HFFc6 (cell line): ENCODE data around the gene FBF1. TPM values are rescaled to one million over a fixed set of nuclear protein-coding genes. Genes with fewer than 3 reads are reported as not detected.

Source experiments
- DNase-seq: peaks from one replicate; pipeline ENCODE4 v3.0.0-alpha.2; 2018
- H3K27ac Mint-ChIP-seq: 2 replicates; pipeline ENCODE4 v1.8.0; 2020; ENCODE audit warnings: mild to moderate bottlenecking, mixed read lengths
- H3K27me3 Mint-ChIP-seq: 2 replicates; pipeline ENCODE4 v1.8.0; 2021; ENCODE audit warnings: mild to moderate bottlenecking, moderate library complexity, mixed read lengths; ENCODE audit not compliant: insufficient read depth
- H3K36me3 Mint-ChIP-seq: 2 replicates; pipeline ENCODE4 v1.8.0; 2021; ENCODE audit warnings: low read depth, mixed read lengths
- H3K4me1 Mint-ChIP-seq: 2 replicates; pipeline ENCODE4 v1.8.0; 2020; ENCODE audit warnings: low read depth, mixed read lengths
- H3K4me3 Mint-ChIP-seq: 2 replicates; pipeline ENCODE4 v1.8.0; 2020; ENCODE audit warnings: mild to moderate bottlenecking, moderate library complexity, mixed read lengths
- H3K9me3 Mint-ChIP-seq: 2 replicates; pipeline ENCODE4 v1.8.0; 2020; ENCODE audit warnings: mild to moderate bottlenecking, mixed read lengths
- total RNA-seq, 6 experiments: library from RNA; stranded (reverse); fragmentation: NEBNext Ultra II Directional; extraction: Animal tissue kit (Norgen Biotek cat#: 25700); gene quantifications; 2 replicates in 1 of 6; 3 replicates in 5 of 6; pipeline ENCODE4 v1.2.3, GENCODE V29; 2021
- TF ChIP-seq, protein P1 (sequence below): fragments of 200-600 bp; sonication (generic); IDR thresholded peaks from 2 replicates; pipeline ENCODE4 v1.5.0; 2021; ENCODE audit warnings: antibody characterized with exemption, mild to moderate bottlenecking

Gene FBF1
- total RNA-seq, 6 experiments from 2014 or later, result 5.6 to 10.1 (median 6.3) TPM

DNA sequence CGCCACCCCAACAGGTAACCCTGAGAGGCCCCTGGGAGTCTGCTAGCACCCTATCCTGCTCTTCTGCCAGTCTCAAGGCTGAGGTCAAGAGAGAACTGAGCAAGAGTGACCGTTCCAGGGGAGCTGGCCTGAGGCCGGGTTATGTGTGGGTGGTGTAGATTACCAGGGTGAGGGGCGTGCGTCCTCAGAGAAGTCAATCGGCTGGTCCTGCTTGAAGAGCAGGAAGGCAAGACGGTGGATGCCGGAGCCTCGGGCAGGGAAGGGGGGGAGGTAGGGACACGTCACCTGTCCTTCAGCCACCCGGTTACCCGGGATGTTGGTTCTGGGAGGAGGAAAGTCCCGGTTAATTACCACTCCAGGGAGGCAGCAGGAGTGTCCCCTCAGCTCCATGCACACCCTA lies 41.5 kb downstream of the FBF1 start:
- Mint-ChIP-seq H3K36me3 (no peaks in the 10 kb centered on the region), H3K27me3 (peaks cover 4% of the 10 kb centered on the region; the same call in 1 of the 2 replicates), H3K27ac (no peak overlapping the region), H3K4me3 (no peak overlapping the region), H3K4me1 (peaks cover 19% of the 10 kb centered on the region), H3K9me3 (no peaks in the 10 kb centered on the region)
- TF ChIP-seq, protein P1, sequence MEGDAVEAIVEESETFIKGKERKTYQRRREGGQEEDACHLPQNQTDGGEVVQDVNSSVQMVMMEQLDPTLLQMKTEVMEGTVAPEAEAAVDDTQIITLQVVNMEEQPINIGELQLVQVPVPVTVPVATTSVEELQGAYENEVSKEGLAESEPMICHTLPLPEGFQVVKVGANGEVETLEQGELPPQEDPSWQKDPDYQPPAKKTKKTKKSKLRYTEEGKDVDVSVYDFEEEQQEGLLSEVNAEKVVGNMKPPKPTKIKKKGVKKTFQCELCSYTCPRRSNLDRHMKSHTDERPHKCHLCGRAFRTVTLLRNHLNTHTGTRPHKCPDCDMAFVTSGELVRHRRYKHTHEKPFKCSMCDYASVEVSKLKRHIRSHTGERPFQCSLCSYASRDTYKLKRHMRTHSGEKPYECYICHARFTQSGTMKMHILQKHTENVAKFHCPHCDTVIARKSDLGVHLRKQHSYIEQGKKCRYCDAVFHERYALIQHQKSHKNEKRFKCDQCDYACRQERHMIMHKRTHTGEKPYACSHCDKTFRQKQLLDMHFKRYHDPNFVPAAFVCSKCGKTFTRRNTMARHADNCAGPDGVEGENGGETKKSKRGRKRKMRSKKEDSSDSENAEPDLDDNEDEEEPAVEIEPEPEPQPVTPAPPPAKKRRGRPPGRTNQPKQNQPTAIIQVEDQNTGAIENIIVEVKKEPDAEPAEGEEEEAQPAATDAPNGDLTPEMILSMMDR, result no peak
- no peak for DNase-seq

DNA sequence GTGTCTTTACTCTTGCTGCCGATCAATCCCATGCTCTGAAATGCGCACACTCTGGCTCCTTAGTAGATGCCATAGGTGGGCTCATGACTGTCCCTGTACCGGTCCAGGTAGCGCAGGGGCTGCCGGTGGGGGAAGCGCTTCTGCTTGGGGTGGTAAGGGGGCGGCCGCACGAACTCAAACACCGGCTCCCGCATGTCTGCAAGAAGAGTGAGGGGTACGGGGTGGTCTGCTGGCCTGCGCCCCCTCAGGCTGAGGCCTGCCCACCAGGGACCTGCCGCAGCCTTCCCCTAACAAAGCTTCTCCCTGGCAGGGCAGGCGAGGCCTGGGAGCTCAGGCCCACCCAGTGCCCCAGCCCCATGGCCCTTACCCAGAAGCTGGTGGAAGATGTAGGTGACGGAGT lies 42.1 kb downstream of the FBF1 start:
- no peak overlapping the region for H3K27ac Mint-ChIP-seq
- H3K4me3 Mint-ChIP-seq, result no peak overlapping the region
- TF ChIP-seq, protein P1, result no peak
- no peaks in the 10 kb centered on the region for H3K9me3 Mint-ChIP-seq
- no peaks in the 10 kb centered on the region for H3K36me3 Mint-ChIP-seq
- H3K27me3 Mint-ChIP-seq, result peaks cover 4% of the 10 kb centered on the region; the same call in 1 of the 2 replicates
- DNase-seq, result no peak
- H3K4me1 Mint-ChIP-seq, result peaks cover 19% of the 10 kb centered on the region

DNA sequence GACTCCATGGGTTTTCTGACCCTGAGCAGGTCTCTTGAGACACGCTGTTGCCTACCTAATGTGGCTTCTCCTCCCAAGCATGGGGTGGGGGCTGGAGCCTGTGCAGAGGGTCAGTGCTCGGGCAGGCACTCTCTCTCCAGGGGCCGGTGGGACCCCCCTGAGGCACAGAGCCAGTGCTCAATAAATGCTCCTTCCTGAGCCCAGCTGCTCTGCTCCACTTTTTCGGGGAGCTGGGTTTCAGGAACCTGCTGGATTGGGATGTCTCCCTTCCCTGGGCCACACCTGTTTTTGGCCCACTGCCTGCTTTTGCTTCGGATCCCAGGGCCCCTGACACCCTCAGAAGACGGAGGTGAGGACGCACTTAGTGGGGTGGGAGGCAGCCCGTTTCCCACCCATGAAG lies 42.8 kb downstream of the FBF1 start:
- no peaks in the 10 kb centered on the region for H3K9me3 Mint-ChIP-seq
- H3K27ac Mint-ChIP-seq, result no peak overlapping the region; the same call in 1 of the 2 replicates
- H3K4me1 Mint-ChIP-seq, result peaks cover 19% of the 10 kb centered on the region
- H3K36me3 Mint-ChIP-seq, result no peaks in the 10 kb centered on the region
- H3K4me3 Mint-ChIP-seq, result no peak overlapping the region
- no peak for DNase-seq
- TF ChIP-seq, protein P1, result no peak
- H3K27me3 Mint-ChIP-seq, result peaks cover 4% of the 10 kb centered on the region; the same call in 1 of the 2 replicates

DNA sequence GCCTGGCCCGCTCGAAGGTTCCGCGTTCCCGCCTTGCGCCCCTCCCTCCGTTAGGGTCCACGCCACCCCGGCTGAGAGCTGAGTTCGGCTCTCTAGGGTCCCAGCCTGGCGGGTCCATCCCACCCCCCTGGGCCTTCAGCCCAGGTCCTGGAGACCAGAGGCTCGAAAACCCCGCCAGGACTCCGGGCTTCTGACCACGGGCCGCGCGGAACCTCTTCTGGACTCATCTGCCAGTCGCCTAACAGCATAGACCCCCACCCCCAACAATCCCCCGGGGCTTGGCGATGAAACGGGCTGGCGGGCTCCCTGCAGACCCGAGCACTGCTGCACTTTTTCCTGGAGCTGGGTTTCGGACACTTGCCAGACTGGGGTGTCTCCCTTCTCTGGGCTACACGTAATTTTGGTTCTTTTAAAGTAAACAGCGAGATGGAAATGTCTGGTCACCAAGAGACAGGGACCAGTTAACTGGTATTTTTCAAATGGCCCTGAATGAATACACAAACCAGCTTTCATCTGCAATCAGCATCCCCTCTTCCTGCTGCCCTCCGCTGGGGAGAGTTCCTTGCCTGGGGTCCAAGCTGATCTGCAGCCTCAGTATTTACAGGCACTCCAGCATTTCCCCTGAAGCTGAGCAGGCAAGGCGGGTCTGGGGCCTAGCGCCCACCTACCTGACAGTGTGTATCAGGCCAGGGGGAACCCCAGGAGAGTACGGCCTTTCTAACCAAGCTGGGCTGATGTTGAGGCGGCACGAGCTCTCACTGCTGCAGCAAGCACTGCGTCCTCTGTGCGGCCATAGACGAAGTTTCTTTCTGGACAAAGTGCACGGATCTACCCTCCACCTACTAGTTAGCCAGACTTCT lies 43.5 kb downstream of the FBF1 start:
- peak overlapping the region; percentile 56 for H3K4me3 Mint-ChIP-seq
- no peak for DNase-seq
- H3K4me1 Mint-ChIP-seq, result peaks cover 19% of the 10 kb centered on the region
- TF ChIP-seq, protein P1, result no peak
- H3K9me3 Mint-ChIP-seq, result no peaks in the 10 kb centered on the region
- no peaks in the 10 kb centered on the region for H3K36me3 Mint-ChIP-seq
- H3K27me3 Mint-ChIP-seq, result peaks cover 4% of the 10 kb centered on the region; the same call in 1 of the 2 replicates
- peak overlapping the region; percentile 48 for H3K27ac Mint-ChIP-seq

DNA sequence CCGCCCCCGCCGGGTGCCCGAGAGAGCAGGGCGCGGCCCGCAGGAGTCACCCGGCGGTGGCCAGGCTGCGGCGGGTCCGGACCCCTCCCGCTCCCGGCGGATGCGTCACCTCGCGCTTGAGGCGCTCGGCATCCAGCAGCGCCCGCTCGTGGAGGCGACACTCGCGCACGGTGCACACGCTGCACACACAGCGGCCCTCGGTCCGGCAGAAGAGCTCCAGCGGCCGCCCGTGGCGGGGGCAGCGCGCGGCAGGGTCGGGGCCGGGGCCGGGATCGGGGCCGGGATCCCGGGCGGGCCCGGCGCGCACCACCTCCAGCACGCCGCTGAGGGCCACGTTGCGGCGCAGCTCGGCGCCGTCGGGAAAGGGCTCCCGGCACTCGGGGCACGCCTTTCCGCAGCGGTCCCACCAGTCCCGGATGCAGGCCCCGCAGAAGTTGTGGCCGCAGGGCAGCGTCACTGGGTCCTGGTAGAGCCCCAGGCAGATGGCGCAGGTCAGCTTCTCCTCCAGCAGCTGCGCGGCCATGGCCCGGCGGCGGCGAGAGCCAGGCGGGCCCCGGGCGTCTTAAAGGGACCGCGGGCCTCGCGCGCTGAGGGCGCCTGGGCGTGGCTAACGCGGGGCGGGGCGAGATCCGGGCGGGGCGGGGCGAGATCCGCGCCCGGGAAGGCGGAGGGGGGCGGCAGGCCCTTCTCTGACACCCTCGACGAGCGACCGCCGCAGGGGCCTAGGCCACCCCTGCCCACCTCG lies 44.3 kb downstream of the FBF1 start, which contains the start of gene TRIM65:
TSS of gene TRIM65 (minus strand) at position 537 of the 745 bp plus-strand sequence. CDS start at position 523, 14 bp downstream.
- no peaks in the 10 kb centered on the region for H3K9me3 Mint-ChIP-seq
- H3K36me3 Mint-ChIP-seq, result no peaks in the 10 kb centered on the region
- peaks cover 4% of the 10 kb centered on the region; the same call in 1 of the 2 replicates for H3K27me3 Mint-ChIP-seq
- H3K27ac Mint-ChIP-seq, result peak within 1 kb of the TSS; percentile 84
- H3K4me3 Mint-ChIP-seq, result peak within 1 kb of the TSS; percentile 87
- TF ChIP-seq, protein P1, result peak; percentile 65
- H3K4me1 Mint-ChIP-seq, result peaks cover 19% of the 10 kb centered on the region
- DNase-seq, result peak; percentile 72
